HG03095 (cell line): ENCODE results near the gene MSI2.
"Not testable (repeated sequence)": the region's sequence is repeated elsewhere in the genome, so short reads cannot be mapped to it uniquely, and the experiment has no call there.

Experiments
- ATAC-seq: cut with Tn5 transposase; IDR thresholded peaks from one replicate; pipeline ENCODE4 v1.9.1; 2021; ENCODE audit warnings: moderate library complexity; ENCODE audit not compliant: unreplicated experiment

The MSI2 gene

DNA sequence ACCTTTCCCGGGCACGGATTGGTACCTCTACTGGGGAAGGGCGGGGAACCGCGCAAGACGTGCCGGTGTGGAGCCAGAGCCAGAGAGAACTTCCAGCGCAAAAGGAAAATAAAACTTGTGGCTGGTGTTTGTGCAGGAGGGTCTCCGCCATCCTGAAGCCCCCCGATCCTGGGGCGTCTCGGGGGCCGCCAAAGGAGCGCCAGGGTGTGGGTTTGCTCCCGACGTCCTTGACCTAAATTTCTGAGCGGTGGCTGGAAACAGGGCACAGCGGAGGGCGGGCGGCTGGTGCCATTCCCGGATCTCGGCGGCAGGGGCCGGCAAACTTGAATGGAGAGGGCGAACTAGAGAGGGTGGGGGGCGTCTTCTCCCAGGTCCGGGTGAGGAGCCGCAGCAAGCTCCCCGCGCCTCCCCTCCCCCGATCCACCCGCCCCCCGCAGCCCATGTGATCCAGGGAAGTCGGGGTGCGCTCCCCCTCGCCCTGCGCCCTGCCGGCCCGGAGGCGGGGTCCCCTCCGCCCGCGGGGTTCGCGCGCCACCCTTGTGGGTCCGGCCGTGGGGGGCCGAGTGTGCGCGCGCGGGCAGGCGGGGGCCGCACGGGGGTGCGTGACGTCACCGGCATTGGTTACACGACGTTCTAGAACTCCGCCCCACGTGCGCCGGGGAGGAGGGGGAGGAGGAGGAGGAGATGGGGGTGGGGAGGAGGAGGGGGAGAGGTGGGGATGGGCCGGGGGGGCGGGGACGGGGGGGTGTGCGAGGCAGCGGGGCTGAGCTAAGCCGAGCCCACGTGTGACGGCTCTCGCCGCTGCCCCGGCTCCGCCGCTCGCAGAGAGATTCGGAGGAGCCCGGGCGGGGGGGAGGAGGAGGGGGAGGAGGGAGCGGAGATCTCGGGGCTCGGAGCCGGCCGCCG, at the start of gene MSI2:
TSS of gene MSI2 (plus strand) at position 748 of the 906 bp plus-strand sequence. CDS start 220 bp downstream, outside the sequence.
- ATAC-seq: peak; percentile 44

DNA sequence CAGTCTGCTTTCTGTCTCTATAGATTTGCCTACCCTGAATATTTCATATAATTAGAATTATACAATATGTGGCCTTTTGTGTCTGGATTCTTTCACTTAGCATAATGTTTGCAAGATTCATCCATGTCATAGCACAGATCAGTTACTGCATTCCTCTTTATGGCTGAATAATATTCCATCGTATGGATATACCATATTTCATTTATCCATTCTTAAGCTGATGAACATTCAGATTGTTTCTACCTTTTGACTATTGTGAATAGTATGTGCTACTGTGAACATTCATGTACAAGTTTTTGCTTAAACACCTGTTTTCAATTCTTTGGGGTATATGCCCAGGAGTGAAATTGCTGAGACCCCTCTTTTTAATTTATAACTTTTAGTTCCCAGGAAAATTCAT, 49.4 kb upstream of the MSI2 start:
- no peak for ATAC-seq

DNA sequence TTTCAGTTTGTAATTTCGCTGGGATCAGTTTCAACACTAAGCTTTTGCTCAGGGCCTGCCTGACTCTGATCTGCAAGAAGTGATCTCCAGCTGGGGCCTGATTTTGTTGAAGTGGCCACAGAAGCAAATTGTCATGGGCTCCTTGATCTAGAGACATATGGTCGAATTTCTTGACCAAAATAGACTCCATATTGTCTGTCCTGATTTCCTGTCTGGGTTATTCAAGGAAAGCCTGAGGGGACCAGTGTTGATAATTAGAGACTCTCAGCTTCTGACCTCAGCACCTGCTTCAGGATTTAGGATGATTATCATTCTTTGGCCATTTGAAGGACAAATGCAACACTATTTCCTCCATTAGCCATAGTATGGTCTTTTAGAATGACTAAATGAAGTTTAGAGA, 48.9 kb upstream of the MSI2 start:
- no peak for ATAC-seq

DNA sequence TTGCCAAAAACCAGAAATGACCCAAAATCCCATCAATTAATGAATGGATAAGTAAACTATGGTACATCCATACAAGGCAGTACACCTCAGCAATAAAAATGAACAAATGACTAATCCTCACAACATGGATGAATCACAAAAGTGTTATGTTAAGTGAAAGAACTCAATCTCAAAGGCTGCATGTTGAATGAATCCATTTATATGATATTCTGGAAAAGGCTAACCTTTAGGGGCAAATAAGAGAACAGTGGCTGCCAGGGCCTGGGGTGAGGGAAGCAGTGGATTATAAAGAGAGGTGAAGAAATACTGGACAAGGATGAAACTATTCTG, 46.1 kb upstream of the MSI2 start:
- no peak for ATAC-seq

DNA sequence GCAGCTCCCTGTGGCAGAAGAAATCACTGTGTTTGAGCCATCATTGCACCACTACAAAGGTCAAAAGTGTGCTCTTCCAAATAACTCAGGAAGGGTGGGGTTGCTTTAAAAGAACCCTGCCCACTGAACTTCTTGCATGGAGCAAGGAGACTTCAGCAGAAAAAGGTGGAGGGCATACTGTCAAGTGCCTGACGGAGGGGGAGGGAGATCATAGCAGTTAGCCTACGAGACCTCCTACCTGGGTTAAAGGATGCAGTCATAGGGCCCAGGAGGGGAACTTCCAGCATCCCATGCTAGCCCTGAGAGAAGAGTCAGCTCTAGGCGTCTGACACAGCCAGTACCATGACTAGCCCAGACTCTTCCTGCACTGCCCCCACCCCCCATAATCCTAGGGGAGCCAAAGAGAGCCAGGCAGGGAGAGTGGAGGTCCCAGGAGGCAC, 45.3 kb upstream of the MSI2 start:
- ATAC-seq: no peak

DNA sequence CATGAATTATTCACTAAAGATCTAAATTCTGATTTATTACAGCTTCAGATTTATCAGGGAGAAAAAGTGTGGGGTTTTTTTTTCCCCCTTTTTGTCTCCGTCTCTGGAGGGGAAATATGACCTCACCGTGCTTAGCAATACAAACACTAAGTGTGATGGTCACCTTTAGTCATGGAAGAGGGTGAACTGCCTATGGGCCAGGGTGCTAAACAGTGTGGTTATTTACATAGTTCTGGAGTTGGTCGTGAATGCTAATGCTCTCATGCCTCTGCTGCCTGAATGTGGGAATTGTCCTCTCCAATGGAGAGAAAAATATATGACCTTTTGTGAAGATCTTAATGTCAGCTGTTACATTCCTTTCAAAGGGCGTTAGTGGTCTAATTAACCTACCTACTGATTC, 44.8 kb upstream of the MSI2 start:
- no peak for ATAC-seq

DNA sequence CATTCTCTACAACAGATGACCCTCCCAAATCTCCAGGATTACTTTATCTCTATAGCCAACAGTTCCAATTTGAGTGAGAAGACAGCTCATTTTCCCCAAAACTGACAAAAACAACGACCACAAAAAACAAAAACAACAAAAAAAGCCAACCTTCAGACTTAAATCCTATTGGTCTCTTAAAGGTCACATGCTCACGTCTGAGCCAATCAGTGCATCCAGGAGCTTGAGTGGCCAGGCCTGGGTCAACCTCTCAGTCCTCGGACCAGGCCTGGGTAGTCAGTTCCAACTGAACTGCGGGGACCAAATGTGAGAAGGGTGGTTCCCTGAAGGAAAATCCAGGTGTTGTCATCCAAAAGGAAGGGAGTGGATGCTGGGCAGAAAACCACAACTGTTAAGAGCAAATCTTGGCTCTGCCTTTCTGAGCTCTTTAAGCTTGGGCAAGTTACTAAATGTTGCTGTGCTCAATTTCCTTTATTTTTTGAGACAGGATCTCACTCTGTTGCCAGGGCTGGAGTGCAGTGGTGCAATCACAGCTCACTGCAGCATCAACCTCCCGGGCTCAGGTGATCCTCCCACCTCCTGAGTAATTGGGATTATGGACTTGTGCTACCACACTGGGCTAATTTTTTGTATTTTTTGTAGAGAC, 43.0 kb upstream of the MSI2 start:
- no peak for ATAC-seq

DNA sequence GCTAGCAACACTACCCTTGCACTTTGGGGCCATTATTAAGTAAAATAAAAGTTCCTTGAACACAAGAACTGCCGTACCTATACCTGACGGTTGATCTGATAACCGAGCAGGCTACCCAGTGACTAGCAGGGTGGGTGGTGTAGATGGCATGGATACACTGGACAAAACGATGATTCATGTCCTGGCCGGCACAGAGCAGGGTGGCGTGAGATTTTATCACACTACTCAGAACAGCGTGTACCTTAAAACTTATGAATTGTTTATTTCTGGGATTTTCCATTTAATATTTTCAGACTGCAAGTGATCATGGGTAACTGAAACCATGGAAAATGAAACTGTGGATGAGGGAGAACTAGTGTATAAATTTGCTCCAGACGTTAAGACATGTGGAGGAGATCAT, 41.0 kb upstream of the MSI2 start:
- no peak for ATAC-seq

DNA sequence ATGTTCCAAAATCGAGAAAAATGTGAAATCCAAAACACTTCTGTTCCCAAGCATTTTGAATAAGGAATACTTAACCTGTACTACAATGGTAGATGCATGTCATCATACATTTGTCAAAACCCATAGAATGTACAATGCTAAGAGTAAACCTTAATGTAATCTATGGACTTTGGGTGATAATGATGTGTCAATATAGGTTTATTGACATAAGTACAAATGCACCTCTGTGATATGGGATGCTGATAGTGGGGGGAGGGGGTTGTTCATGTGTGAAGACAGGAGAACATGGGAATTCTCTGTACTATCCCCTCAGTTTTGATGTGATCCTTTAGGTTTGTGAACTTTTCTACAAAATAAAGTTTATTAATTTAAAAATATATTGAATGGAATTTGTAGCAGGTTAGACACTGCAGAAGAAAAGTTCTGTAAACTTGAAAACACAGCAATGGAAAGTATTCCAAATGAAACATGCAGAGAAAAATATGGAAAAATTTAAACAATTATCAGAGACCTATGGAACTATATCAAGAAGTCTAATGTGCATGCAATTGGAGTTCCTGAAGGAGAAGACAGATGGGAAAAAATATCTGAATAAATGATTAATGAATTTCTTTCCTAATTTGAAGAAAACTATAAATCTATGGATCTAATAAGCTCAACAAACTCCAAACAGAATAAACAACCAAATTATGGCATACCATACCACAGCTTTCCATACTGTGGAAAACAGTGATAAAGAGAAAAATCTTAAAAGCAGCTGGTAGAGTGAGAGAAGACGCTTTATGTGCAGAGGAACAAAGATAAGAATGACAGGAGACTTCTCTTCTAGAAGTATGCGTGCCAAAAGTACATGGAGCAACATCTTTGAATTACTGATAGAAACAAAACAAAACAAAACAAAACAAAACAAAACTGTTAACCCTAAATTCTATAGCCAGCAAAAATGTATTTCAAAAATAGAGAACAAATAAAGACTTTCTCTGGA, 34.7 kb upstream of the MSI2 start:
- ATAC-seq: no peak

DNA sequence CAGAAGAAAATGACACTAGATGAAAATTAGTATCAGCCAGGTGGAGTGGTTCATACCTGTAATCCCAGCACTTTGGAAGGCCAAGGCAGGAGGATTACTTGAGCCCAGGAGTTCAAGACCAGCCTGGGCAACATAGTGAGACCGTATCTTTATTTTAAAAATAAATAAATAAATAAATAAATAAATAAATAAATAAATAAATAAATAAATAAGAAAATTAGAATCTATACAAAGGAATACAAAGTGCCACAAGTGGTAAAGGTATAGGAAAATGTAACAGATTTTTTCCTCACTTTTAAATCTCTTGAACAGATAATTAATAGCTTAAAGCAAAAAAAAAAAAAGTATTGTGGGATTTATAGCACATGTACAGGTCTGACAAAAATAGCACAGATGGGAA, 33.9 kb upstream of the MSI2 start:
- ATAC-seq: not testable (repeated sequence)

DNA sequence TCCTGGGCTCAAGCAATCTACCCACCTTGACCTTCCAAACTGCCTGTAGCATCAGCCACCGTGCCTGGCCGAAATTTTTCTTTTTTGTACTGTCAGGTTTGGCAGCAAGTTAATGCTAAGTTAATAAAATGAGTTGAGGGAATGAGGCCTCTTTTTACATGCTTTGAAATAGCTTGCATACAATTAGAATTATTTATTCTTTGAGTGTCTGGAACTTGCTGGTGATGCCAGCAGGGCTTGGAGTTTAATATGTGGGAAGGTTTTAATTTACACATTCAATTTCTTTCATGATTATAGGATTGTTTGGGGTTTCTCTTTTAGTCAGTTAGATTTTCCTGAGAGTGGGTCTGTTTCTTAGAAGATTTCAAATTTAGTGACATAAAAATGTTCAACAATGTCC, 31.2 kb upstream of the MSI2 start:
- ATAC-seq: no peak

DNA sequence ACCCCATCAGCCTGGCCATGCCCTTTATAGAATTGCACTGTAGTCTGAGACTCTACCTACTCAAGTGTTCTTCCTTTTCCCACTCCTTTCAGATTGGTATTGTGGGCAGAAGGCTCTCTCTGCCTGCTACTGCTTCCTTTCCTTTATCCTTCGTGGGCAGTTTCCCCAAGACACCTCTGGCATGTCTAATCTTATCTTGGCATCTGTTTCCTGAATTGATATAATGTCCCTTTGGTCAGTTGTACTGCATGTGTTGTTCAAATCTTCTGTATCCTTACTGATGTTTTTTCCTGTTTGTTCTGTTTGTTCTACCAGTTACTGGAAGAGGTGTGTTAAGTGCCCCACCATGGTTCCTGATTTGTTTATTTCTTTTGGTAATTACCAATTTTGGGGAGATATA, 29.5 kb upstream of the MSI2 start:
- ATAC-seq: no peak

DNA sequence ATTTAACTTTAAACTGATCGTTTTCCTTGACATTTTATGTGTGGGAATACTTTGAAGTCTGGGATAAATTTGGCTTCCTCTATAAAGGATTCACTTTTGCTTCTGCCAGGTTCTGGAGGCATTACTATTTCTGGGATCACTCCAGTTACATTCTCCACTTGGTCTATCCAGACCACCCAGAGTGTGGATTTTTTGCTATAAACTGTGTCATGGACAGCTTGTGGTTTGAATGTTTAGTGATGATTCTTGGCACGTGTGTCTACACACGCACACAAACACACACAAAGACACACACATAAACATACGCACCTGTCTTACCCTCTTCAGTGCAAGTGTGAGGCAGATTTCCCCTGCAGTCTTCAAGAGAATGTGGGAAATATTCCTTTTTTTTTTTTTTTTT, 27.4 kb upstream of the MSI2 start:
- no peak for ATAC-seq

DNA sequence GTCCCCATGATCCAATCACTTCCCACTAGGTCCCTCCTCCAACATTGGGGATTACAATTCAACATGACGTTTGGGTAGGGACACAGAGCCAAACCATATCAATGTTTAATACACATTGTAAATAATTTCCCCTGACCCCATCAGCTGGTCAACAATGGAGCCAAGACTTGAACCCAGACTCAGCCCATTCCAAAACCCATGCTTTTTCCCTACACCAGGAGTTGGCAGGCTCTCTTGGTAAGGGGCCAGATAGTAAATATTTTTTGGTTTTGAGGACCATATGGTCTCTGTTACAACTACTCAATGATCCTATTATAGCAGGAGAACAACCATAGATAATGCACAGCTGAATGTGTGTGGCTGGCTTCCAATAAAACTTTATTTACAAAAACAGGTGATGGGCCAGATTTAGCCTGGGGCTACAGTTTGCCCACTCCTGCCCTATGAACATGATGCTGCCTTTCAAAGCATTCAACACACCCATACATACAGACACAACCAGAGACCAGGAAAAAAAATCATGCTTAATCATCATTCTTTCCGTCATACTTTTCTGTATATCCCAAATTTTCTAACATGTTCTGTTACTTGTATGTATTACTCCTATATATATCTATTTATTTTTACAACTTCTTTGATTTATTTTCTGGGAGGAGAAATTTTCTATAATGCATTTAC, 22.1 kb upstream of the MSI2 start:
- ATAC-seq: no peak

DNA sequence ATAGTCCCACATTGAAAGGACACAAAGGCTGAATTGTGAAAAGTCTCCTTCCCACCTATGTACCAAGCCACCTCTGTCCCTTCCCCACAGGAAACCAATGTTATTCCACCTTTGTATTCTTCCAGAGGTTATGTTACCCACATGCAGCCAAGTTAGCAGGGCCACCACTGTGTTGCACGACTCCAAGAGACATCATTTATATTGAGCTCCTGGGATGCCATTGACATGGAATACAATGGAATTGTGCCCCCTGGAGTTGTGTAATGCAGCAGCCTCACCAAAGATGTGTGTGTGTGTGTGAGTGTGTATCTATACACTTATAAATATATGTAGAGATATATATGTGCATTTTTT, 21.6 kb upstream of the MSI2 start:
- no peak for ATAC-seq

DNA sequence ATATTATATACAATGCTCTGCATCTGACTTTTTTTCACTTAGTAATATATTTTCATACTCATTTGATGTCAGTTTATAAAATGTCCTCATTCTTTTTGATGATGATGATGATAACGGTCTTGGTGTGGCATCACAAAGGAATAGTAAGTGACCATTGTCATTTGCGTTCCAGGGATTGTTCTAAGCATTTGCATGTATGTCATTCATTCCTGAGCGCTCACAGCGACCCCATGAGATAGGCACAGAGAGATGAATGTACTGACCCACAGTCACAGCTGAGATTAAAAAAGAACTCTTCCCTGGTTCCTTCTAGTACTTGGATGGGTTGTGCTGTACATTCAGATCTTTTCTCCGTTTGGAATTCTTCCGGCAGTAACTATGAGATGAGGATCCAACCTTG, 21.2 kb upstream of the MSI2 start:
- no peak for ATAC-seq

DNA sequence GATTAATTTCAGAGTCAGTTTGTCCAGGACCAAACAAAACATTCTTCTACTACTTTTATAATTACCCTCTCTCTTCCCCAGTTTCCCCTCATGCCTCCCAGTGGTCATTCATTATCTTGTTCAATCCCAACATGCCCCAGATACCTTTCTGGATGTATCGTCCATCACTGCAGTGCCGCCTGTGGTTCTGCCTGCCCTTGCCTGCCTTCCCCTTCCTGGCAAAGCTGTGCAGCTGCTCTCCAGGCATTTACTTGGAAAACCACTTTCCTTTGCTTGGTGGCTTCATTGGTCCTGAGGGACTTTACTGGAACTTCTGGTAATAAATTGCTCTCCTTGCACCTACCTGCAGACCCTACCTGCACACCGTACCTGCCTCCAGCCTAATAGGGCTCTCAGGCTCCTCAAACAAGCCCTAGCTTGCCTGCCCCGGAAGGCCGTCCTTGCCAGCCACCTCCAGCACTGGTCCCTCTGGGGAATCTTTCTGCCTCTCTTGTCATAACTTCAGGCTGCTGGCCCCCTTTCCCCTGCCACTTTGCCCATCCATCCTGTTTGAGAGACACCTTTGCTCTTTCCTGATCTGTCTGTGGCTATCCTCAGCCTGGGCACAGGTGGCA, 19.5 kb upstream of the MSI2 start:
- ATAC-seq: no peak

DNA sequence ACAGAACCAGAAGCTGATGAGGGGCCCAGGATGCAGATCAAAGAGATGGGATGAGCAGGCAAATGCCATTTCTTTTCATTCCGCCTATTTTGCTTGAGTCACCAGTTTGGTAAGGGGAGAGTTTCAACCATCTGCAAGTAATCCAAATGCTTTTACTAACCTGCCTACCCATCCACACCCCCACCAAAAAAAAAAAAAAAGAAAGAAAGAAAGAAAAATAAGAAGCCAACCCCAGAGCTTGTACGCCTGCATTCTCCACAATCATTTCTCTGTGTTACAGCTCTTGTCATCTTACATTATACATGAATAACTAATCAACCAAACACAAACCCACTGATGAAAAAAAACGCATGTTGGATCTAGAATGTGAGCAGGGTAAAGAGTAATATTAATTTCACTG, 15.7 kb upstream of the MSI2 start:
- ATAC-seq: no peak

DNA sequence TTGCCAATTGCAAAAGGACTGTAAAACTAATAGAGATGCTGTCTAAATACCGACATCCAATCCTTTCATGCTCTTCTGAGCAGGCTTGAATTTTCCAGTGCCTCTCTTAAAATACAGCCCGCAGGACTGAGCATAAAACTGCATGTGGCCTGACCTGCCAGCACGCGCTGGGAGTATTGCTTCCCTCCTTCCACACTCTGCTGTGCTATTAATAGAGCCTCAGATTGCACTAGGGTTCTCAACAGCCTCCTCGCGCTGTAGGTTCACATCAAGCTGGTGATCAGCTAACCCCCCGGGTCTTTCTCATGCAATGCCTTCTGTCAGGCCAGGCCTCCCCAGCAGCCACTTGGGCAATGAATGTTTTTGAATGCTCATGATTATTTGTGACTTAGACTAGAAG, 14.2 kb upstream of the MSI2 start:
- no peak for ATAC-seq

DNA sequence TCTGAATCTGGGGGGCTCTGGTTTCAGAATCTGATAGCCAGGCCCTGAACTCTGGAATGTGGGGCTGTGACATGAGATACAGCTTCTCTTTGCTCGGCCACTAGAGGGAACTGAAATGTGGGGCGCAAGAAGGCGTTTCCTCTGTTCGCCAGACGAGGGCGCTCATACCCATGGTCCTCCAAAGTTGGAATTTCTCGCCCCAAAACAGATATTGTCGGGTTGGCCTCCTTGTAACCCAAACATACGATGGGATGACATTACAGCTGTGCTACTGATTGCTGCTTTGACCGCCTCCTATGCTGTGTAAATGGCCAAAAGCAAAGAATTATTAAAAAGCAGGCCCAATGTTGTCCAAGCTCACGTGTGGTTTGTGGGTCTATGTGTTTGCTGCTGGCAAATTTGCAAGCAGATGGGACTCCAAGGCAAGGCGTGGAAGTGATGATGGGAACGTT, 13.1 kb upstream of the MSI2 start:
- ATAC-seq: no peak
